K562 (cell line): Measurements from ENCODE around the gene TMEM107. TPM values are rescaled to one million over a fixed set of nuclear protein-coding genes. Genes with fewer than 3 reads are reported as not detected.
A peak's percentile ranks its signal among the peaks of the same experiment; 100 is the strongest.

Source experiments
- ARHGAP35 ChIP-seq: fragments of 450-650 bp; IDR thresholded peaks from 2 replicates; pipeline ENCODE4 v1.6.1; 2018; ENCODE audit not compliant: partially characterized antibody
- ATF7 ChIP-seq: fragments of 450-650 bp; IDR thresholded peaks from 2 replicates; pipeline ENCODE4 v1.7.1; 2014; ENCODE audit warnings: mild to moderate bottlenecking, moderate library complexity
- FOXM1 ChIP-seq, 2 experiments: fragments of 450-650 bp in 1 of 2; sonication (generic) in 1 of 2; formaldehyde crosslinking in 1 of 2; IDR thresholded peaks; 2 replicates each; pipeline versions ENCODE4 v1.6.1 to v1.9.0; 2017 to 2022; ENCODE audit warnings: low read depth in 2 of 2, mild to moderate bottlenecking in 2 of 2, missing genetic modification reagents in 1 of 2, moderate library complexity in 1 of 2
- MAFF ChIP-seq: IDR thresholded peaks from 2 replicates; pipeline ENCODE4 v1.6.1; 2012; ENCODE audit warnings: low read length, improper control_type of control experiment
- MTF1 ChIP-seq: fragments of 250-450 bp; sonication (Bioruptor Pico); IDR thresholded peaks from 2 replicates; pipeline ENCODE4 v1.9.0; 2021; ENCODE audit warnings: moderate library complexity, mild to moderate bottlenecking, inconsistent platforms, borderline replicate concordance
- POLR2B ChIP-seq: fragments of 450-650 bp; IDR thresholded peaks from 2 replicates; pipeline ENCODE4 v1.6.1; 2018; ENCODE audit warnings: low read depth; ENCODE audit not compliant: partially characterized antibody
- ZNF12 ChIP-seq: sonication (generic); formaldehyde crosslinking; IDR thresholded peaks from 2 replicates; pipeline ENCODE4 v1.4.0; 2020; ENCODE audit warnings: mild to moderate bottlenecking, missing genetic modification reagents
- polyA plus RNA-seq, 8 experiments: library from polyadenylated mRNA; depleted of rRNA in 4 of 8; stranded (reverse) in 5 of 8; unstranded in 3 of 8; fragments of >200 nt; fragmentation: Nextera tagmentation in 2 of 8; fragmentation: Illumina TruSeq in 1 of 8; extraction: Ambion mirVana in 2 of 8; extraction: Trizol in 1 of 8; gene quantifications; 2 replicates each; pipeline versions ENCODE4 v1.2.1 to v1.2.3, GENCODE V29; 2011 to 2014; ENCODE audit warnings: inconsistent platforms in 1 of 8, missing spikeins in 1 of 8
- total RNA-seq, 7 experiments: library from RNA; depleted of rRNA in 6 of 7; stranded (reverse); fragments of >200 nt in 6 of 7; fragmentation: Illumina TruSeq in 2 of 7; extraction: Trizol in 2 of 7; gene quantifications; 2 replicates each; pipeline versions ENCODE4 v1.2.1 to v1.2.3, GENCODE V29; 2011 to 2021; ENCODE audit warnings: low replicate concordance in 1 of 7
- TF ChIP-seq, protein P1 (sequence below): fragments of 250-450 bp; sonication (Bioruptor Pico); IDR thresholded peaks from 2 replicates; pipeline ENCODE4 v1.4.0; 2020
- TF ChIP-seq, protein P2 (sequence below): fragments of 450-650 bp; IDR thresholded peaks from 2 replicates; pipeline ENCODE4 v1.6.1; 2016; ENCODE audit warnings: antibody characterized with exemption
- TF ChIP-seq, protein P3 (sequence below): fragments of 450-650 bp; conservative IDR thresholded peaks from 2 replicates; pipeline ENCODE4 v1.6.1; 2016; ENCODE audit warnings: missing genetic modification characterization, low read depth, mild to moderate bottlenecking, missing compliant biosample characterization, moderate library complexity
- TF ChIP-seq, protein P4 (sequence below): fragments of 450-650 bp; IDR thresholded peaks from 2 replicates; pipeline ENCODE4 v1.6.1; 2016; ENCODE audit warnings: missing biosample characterization, missing genetic modification characterization
- TF ChIP-seq, protein P5 (sequence below): fragments of 250-450 bp; sonication (Bioruptor Pico); IDR thresholded peaks from 2 replicates; pipeline ENCODE4 v1.9.0; 2021; ENCODE audit warnings: mild to moderate bottlenecking
- TF ChIP-seq, protein P6 (sequence below): fragments of 250-450 bp; sonication (Bioruptor Pico); IDR thresholded peaks from 2 replicates; pipeline ENCODE4 v1.8.0; 2022; ENCODE audit warnings: moderate library complexity, mild to moderate bottlenecking, inconsistent platforms
- TF ChIP-seq, protein P7 (sequence below): IDR thresholded peaks from 2 replicates; pipeline ENCODE4 v1.6.1; 2014; ENCODE audit warnings: antibody characterized with exemption

The TMEM107 gene
- total and polyA plus RNA-seq, 9 of the 15 experiments (the other 6 are each of a cell fraction or from before 2014, with no cell fraction given), result 7.1 to 26.2 (median 16.9) TPM

DNA sequence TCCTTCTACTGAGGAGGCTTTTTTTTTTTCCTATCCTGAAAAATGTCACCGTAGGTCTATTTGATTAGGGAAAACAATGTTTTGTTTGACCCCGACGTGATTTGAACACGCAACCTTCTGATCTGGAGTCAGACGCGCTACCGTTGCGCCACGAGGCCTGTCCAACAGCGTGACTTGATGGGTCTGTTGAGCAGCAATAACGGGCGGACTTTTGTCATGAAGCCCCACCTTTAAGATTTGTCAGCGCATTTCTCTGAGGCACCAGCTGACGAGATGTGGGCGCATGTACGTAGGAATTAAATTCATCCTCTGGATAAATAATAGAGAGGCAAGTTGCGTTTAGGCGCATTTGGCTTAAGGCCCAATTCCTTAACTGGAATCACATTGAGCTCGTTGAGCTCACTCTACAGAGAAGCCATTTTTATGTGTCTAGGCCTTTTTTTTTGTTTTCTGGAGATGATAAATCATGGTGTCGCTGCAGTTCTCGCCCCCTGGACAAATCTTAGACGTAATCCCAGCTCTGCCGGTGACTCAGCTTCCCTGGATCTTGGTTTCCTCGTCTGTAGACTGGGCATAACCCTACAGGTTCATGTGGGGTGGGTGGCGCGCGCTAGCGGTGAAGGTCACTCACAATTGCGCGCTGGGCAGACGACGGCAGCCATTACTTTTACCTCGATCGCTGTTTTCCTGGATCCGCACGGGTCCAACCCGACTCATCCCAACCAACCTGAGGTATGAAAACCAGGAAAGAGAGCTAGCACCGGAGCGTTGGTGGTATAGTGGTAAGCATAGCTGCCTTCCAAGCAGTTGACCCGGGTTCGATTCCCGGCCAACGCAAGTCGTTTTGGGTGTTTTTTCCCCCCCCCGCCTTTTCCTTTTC, 44.8 kb upstream of the TMEM107 start (continued):
- TF ChIP-seq, protein P1, sequence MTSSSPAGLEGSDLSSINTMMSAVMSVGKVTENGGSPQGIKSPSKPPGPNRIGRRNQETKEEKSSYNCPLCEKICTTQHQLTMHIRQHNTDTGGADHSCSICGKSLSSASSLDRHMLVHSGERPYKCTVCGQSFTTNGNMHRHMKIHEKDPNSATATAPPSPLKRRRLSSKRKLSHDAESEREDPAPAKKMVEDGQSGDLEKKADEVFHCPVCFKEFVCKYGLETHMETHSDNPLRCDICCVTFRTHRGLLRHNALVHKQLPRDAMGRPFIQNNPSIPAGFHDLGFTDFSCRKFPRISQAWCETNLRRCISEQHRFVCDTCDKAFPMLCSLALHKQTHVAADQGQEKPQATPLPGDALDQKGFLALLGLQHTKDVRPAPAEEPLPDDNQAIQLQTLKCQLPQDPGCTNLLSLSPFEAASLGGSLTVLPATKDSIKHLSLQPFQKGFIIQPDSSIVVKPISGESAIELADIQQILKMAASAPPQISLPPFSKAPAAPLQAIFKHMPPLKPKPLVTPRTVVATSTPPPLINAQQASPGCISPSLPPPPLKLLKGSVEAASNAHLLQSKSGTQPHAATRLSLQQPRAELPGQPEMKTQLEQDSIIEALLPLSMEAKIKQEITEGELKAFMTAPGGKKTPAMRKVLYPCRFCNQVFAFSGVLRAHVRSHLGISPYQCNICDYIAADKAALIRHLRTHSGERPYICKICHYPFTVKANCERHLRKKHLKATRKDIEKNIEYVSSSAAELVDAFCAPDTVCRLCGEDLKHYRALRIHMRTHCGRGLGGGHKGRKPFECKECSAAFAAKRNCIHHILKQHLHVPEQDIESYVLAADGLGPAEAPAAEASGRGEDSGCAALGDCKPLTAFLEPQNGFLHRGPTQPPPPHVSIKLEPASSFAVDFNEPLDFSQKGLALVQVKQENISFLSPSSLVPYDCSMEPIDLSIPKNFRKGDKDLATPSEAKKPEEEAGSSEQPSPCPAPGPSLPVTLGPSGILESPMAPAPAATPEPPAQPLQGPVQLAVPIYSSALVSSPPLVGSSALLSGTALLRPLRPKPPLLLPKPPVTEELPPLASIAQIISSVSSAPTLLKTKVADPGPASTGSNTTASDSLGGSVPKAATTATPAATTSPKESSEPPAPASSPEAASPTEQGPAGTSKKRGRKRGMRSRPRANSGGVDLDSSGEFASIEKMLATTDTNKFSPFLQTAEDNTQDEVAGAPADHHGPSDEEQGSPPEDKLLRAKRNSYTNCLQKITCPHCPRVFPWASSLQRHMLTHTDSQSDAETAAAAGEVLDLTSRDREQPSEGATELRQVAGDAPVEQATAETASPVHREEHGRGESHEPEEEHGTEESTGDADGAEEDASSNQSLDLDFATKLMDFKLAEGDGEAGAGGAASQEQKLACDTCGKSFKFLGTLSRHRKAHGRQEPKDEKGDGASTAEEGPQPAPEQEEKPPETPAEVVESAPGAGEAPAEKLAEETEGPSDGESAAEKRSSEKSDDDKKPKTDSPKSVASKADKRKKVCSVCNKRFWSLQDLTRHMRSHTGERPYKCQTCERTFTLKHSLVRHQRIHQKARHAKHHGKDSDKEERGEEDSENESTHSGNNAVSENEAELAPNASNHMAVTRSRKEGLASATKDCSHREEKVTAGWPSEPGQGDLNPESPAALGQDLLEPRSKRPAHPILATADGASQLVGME, result no peak
- TF ChIP-seq ATF7 (peak; percentile 45; the same call in 1 of the 2 replicates), FOXM1 (IDR thresholded peaks at IDR 0.05; ENCODE audit: low read depth) (no peak), FOXM1 (CRISPR knock-in tag; IDR thresholded peaks at IDR 0.05; ENCODE audit: low read depth) (no peak), MTF1 (CRISPR knock-in tag) (no peak), MAFF (0 out of 2 replicates have a peak, but pooled peaks have one; percentile 5), POLR2B (no peak), ARHGAP35 (no peak), ZNF12 (no peak)
- TF ChIP-seq, protein P2, sequence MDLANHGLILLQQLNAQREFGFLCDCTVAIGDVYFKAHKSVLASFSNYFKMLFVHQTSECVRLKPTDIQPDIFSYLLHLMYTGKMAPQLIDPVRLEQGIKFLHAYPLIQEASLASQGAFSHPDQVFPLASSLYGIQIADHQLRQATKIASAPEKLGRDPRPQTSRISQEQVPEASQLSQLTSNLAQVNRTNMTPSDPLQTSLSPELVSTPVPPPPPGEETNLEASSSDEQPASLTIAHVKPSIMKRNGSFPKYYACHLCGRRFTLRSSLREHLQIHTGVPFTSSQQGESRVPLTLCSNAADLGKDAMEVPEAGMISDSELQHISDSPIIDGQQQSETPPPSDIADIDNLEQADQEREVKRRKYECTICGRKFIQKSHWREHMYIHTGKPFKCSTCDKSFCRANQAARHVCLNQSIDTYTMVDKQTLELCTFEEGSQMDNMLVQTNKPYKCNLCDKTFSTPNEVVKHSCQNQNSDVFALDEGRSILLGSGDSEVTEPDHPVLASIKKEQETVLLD, result no peak
- TF ChIP-seq, protein P3, sequence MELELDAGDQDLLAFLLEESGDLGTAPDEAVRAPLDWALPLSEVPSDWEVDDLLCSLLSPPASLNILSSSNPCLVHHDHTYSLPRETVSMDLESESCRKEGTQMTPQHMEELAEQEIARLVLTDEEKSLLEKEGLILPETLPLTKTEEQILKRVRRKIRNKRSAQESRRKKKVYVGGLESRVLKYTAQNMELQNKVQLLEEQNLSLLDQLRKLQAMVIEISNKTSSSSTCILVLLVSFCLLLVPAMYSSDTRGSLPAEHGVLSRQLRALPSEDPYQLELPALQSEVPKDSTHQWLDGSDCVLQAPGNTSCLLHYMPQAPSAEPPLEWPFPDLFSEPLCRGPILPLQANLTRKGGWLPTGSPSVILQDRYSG, result 0 out of 2 replicates have a peak, but pooled peaks have one; percentile 42
- TF ChIP-seq, protein P4, sequence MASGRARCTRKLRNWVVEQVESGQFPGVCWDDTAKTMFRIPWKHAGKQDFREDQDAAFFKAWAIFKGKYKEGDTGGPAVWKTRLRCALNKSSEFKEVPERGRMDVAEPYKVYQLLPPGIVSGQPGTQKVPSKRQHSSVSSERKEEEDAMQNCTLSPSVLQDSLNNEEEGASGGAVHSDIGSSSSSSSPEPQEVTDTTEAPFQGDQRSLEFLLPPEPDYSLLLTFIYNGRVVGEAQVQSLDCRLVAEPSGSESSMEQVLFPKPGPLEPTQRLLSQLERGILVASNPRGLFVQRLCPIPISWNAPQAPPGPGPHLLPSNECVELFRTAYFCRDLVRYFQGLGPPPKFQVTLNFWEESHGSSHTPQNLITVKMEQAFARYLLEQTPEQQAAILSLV, result no peak
- TF ChIP-seq, protein P5, sequence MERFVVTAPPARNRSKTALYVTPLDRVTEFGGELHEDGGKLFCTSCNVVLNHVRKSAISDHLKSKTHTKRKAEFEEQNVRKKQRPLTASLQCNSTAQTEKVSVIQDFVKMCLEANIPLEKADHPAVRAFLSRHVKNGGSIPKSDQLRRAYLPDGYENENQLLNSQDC (CRISPR knock-in tag), result no peak
- TF ChIP-seq, protein P6, sequence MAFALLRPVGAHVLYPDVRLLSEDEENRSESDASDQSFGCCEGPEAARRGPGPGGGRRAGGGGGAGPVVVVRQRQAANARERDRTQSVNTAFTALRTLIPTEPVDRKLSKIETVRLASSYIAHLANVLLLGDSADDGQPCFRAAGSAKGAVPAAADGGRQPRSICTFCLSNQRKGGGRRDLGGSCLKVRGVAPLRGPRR, result no peak
- TF ChIP-seq, protein P7, sequence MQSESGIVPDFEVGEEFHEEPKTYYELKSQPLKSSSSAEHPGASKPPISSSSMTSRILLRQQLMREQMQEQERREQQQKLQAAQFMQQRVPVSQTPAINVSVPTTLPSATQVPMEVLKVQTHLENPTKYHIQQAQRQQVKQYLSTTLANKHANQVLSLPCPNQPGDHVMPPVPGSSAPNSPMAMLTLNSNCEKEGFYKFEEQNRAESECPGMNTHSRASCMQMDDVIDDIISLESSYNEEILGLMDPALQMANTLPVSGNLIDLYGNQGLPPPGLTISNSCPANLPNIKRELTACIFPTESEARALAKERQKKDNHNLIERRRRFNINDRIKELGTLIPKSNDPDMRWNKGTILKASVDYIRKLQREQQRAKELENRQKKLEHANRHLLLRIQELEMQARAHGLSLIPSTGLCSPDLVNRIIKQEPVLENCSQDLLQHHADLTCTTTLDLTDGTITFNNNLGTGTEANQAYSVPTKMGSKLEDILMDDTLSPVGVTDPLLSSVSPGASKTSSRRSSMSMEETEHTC, result no peak
